H1 (cell line): ENCODE results near the gene RUNX1. TPM values are rescaled to one million over a fixed set of nuclear protein-coding genes. Genes with fewer than 3 reads are reported as not detected.

Source experiments
- CTCF ChIA-PET: fragments of 300-600 bp; sonication (Branson Sonifier 250); formaldehyde crosslinking; loops from one replicate; lab custom pipeline; 2021; ENCODE audit not compliant: partially characterized antibody; lab: Charles Lee
- POLR2A ChIA-PET: fragments of 300-600 bp; sonication (Branson Sonifier 250); formaldehyde crosslinking; loops from one replicate; lab custom pipeline; 2021; ENCODE audit warnings: inconsistent platforms; ENCODE audit not compliant: partially characterized antibody; lab: Charles Lee
- DNase-seq, 2 experiments: peaks; one replicate each; pipeline versions ENCODE4 v3.0.0 to v3.0.0-alpha.2; 2010 to 2022; ENCODE audit warnings: low spot score in 2 of 2, low read depth in 1 of 2, mixed read lengths in 1 of 2
- FAIRE-seq: peaks from 2 replicates; lab custom pipeline; 2011; peaks lifted over from hg19 to GRCh38; lab: Jason Lieb, UNC
- H2AFZ ChIP-seq: 2 replicates; pipeline ENCODE4 v1.8.1; 2012; ENCODE audit warnings: low read length, inconsistent platforms
- H2AK5ac ChIP-seq: 2 replicates; pipeline ENCODE4 v1.6.1; 2013; ENCODE audit warnings: low read depth, low read length
- H2BK120ac ChIP-seq: replicated peaks from 2 replicates; pipeline ENCODE3; 2013; ENCODE audit warnings: low read depth, low read length, inconsistent platforms
- H2BK12ac ChIP-seq: 2 replicates; pipeline ENCODE4 v1.6.1; 2013; ENCODE audit warnings: low read depth, low read length
- H2BK15ac ChIP-seq: 2 replicates; pipeline ENCODE4 v1.6.1; 2013; ENCODE audit warnings: low read length
- H2BK20ac ChIP-seq: 2 replicates; pipeline ENCODE4 v1.6.1; 2013; ENCODE audit warnings: low read length
- H2BK5ac ChIP-seq: 2 replicates; pipeline ENCODE4 v1.6.1; 2013; ENCODE audit warnings: low read depth, low read length
- H3K14ac ChIP-seq: 2 replicates; pipeline ENCODE4 v1.6.1; 2013; ENCODE audit warnings: inconsistent platforms; ENCODE audit not compliant: insufficient read length
- H3K18ac ChIP-seq: 2 replicates; pipeline ENCODE4 v1.6.1; 2013; ENCODE audit warnings: low read length; ENCODE audit errors: extremely low read depth
- H3K23ac ChIP-seq: 2 replicates; pipeline ENCODE4 v1.6.1; 2013; ENCODE audit warnings: inconsistent platforms; ENCODE audit not compliant: insufficient read length
- H3K23me2 ChIP-seq: 2 replicates; pipeline ENCODE4 v1.6.1; 2013; ENCODE audit warnings: low read depth, low read length
- H3K27ac ChIP-seq: 2 replicates; pipeline ENCODE4 v1.6.1; 2011; ENCODE audit warnings: low read depth, low read length, inconsistent platforms
- H3K27me3 ChIP-seq, 4 experiments: replicated peaks in 1 of 4; 1 replicate in 1 of 4; 2 replicates in 3 of 4; pipeline versions ENCODE4 v1.6.1 to v1.8.1; 2011 to 2013; ENCODE audit warnings: low read length in 3 of 4, mild to moderate bottlenecking in 3 of 4, inconsistent platforms in 2 of 4, mixed read lengths in 2 of 4, moderate library complexity in 1 of 4; ENCODE audit not compliant: control insufficient read depth in 3 of 4, insufficient read depth in 3 of 4; ENCODE audit errors: extremely low read depth in 1 of 4
- H3K36me3 ChIP-seq, 4 experiments: 2 replicates each; pipeline versions ENCODE4 v1.6.1 to v1.8.1; 2011 to 2013; ENCODE audit warnings: mild to moderate bottlenecking in 4 of 4, low read length in 3 of 4, moderate library complexity in 2 of 4, control low read depth in 1 of 4, inconsistent platforms in 1 of 4; ENCODE audit not compliant: insufficient read depth in 4 of 4, control insufficient read depth in 2 of 4
- H3K4ac ChIP-seq: replicated peaks from 2 replicates; pipeline ENCODE3; 2013; ENCODE audit warnings: low read length, low read depth, mixed read lengths, inconsistent platforms; ENCODE audit not compliant: insufficient read length
- H3K4me1 ChIP-seq, 4 experiments: replicated peaks in 1 of 4; 1 replicate in 1 of 4; 2 replicates in 3 of 4; pipeline versions ENCODE4 v1.6.1 to v1.8.1; 2011 to 2013; ENCODE audit warnings: low read length in 3 of 4, inconsistent platforms in 2 of 4, mixed read lengths in 1 of 4; ENCODE audit not compliant: insufficient read depth in 4 of 4, control insufficient read depth in 3 of 4
- H3K4me2 ChIP-seq, 2 experiments: 2 replicates each; pipeline versions ENCODE4 v1.6.1 to v1.8.1; 2011 to 2013; ENCODE audit warnings: low read depth in 2 of 2, low read length in 2 of 2, control low read depth in 1 of 2, inconsistent platforms in 1 of 2, mild to moderate bottlenecking in 1 of 2; ENCODE audit not compliant: insufficient read depth in 1 of 2
- H3K4me3 ChIP-seq, 4 experiments: fragments of 200-600, 300-600 bp in 1 of 4; sonication (generic), shearing (Covaris generic), sonication (Bioruptor Twin) in 1 of 4; 2 replicates each; pipeline versions ENCODE4 v1.5.1 to v1.8.1; 2011 to 2016; ENCODE audit warnings: low read length in 4 of 4, low read depth in 3 of 4, control low read depth in 2 of 4, inconsistent platforms in 2 of 4, mild to moderate bottlenecking in 2 of 4, mixed read lengths in 1 of 4, moderate library complexity in 1 of 4; ENCODE audit not compliant: insufficient read depth in 2 of 4; ENCODE audit errors: extremely low read depth in 1 of 4
- H3K56ac ChIP-seq: replicated peaks from 2 replicates; pipeline ENCODE3; 2013; ENCODE audit warnings: low read depth, mild to moderate bottlenecking, mixed read lengths, low read length, inconsistent platforms; ENCODE audit not compliant: insufficient read length
- H3K79me1 ChIP-seq: 2 replicates; pipeline ENCODE4 v1.6.1; 2013; ENCODE audit warnings: low read depth, low read length, control low read depth
- H3K79me2 ChIP-seq, 2 experiments: 2 replicates each; pipeline versions ENCODE4 v1.6.1 to v1.8.1; 2012 to 2013; ENCODE audit warnings: low read length in 2 of 2, mild to moderate bottlenecking in 2 of 2, inconsistent platforms in 1 of 2; ENCODE audit not compliant: insufficient read depth in 2 of 2, control insufficient read depth in 1 of 2
- H3K9ac ChIP-seq, 4 experiments: replicated peaks in 1 of 4; 1 replicate in 1 of 4; 2 replicates in 3 of 4; pipeline versions ENCODE4 v1.6.1 to v1.8.1; 2011 to 2013; ENCODE audit warnings: low read depth in 3 of 4, low read length in 3 of 4, control low read depth in 2 of 4, mild to moderate bottlenecking in 2 of 4, moderate library complexity in 2 of 4, inconsistent platforms in 1 of 4; ENCODE audit errors: extremely low read depth in 1 of 4
- H3K9me3 ChIP-seq, 2 experiments: 2 replicates each; pipeline versions ENCODE4 v1.6.1 to v1.8.1; 2012 to 2013; ENCODE audit warnings: mild to moderate bottlenecking in 2 of 2, moderate library complexity in 2 of 2, control low read depth in 1 of 2, inconsistent platforms in 1 of 2, low read depth in 1 of 2, low read length in 1 of 2, mixed read lengths in 1 of 2; ENCODE audit not compliant: insufficient read depth in 2 of 2
- H4K20me1 ChIP-seq, 2 experiments: replicated peaks in 1 of 2; 2 replicates each; pipeline versions ENCODE3 to v1.8.1; 2011 to 2013; ENCODE audit warnings: inconsistent platforms in 2 of 2, low read length in 2 of 2, mild to moderate bottlenecking in 1 of 2; ENCODE audit not compliant: insufficient read depth in 2 of 2, control insufficient read depth in 1 of 2
- H4K5ac ChIP-seq: 2 replicates; pipeline ENCODE4 v1.6.1; 2013; ENCODE audit warnings: low read length, low read depth, mixed read lengths, inconsistent platforms; ENCODE audit not compliant: insufficient read length
- H4K8ac ChIP-seq: 2 replicates; pipeline ENCODE4 v1.8.0; 2013; ENCODE audit warnings: mild to moderate bottlenecking, moderate library complexity, low read length, inconsistent platforms; ENCODE audit not compliant: insufficient read depth; ENCODE audit errors: extremely low read depth
- H4K91ac ChIP-seq: replicated peaks from 2 replicates; pipeline ENCODE3; 2013; ENCODE audit warnings: low read length, mixed read lengths, inconsistent platforms; ENCODE audit not compliant: insufficient read length
- HDAC6 ChIP-seq: IDR thresholded peaks from one replicate; pipeline ENCODE4 v1.7.1; 2012; ENCODE audit warnings: low read depth, mild to moderate bottlenecking, inconsistent platforms, low read length, moderate library complexity
- TEAD4 ChIP-seq: IDR thresholded peaks from 2 replicates; pipeline ENCODE4 v1.6.1; 2012; ENCODE audit warnings: low read depth, low read length, inconsistent platforms, mixed read lengths
- USF2 ChIP-seq: IDR thresholded peaks from 2 replicates; pipeline ENCODE4 v1.6.1; 2011; ENCODE audit warnings: low read length, improper control_type of control experiment
- polyA plus RNA-seq, 7 experiments: library from polyadenylated mRNA; depleted of rRNA in 3 of 7; stranded (reverse) in 5 of 7; unstranded in 2 of 7; fragments of >200 nt in 5 of 7; fragments of 200-250 nt in 2 of 7; gene quantifications; 1 replicate in 5 of 7; 2 replicates in 1 of 7; 4 replicates in 1 of 7; pipeline versions ENCODE4 v1.2.1 to v1.2.3, GENCODE V29; 2011 to 2013; ENCODE audit warnings: missing spikeins in 2 of 7, mixed read lengths in 2 of 7
- total RNA-seq: library from RNA; stranded (reverse); fragmentation: NEBNext Ultra II Directional; extraction: Animal tissue kit (Norgen Biotek cat#: 25700); gene quantifications from 2 replicates; pipeline ENCODE4 v1.2.1, GENCODE V29; 2021

RUNX1 gene
- total and polyA plus RNA-seq, 2 of the 8 experiments (the other 6 are each of a cell fraction or from before 2014, with no cell fraction given): 0.20 to 0.60 TPM

- no peak overlapping the region for H3K14ac ChIP-seq
- no peak overlapping the region for H3K23ac ChIP-seq
- no peaks in the 10 kb centered on the region for H3K79me2 ChIP-seq
- no peaks in the 10 kb centered on the region; a peak in 1 of 7 replicates for H3K27me3 ChIP-seq
- no peak overlapping the region for H4K5ac ChIP-seq
- H4K91ac ChIP-seq: no peak overlapping the region
- no peaks in the 10 kb centered on the region for H4K20me1 ChIP-seq
- no peak for FAIRE-seq
- no peaks in the 10 kb centered on the region for H3K79me1 ChIP-seq
- H3K36me3 ChIP-seq: no peaks in the 10 kb centered on the region
- H3K9me3 ChIP-seq: no peaks in the 10 kb centered on the region
- no peak overlapping the region for H3K9ac ChIP-seq
- no peak for DNase-seq
- H2BK5ac ChIP-seq: no peak overlapping the region
- H2AK5ac ChIP-seq: no peak overlapping the region
- no peak overlapping the region for H2BK15ac ChIP-seq
- 0 out of 7 replicates have a peak, but pooled peaks cover 0 to 2% (median 0%) of the 10 kb centered on the region in 4 experiments for H3K4me1 ChIP-seq
- no peak overlapping the region for H3K4me2 ChIP-seq
- H2BK120ac ChIP-seq: no peak overlapping the region
- no peak overlapping the region for H3K4me3 ChIP-seq
- H2BK20ac ChIP-seq: no peak overlapping the region
- CTCF ChIA-PET: interaction anchor here (1.0 to 1.7 kb wide), 3 partner anchors 18 to 238 kb away, joined by 3 to 5 read pairs (median 3); no protein-coding TSS in a partner anchor
- no peak overlapping the region for H3K18ac ChIP-seq
- POLR2A ChIA-PET: no interaction called here
- no peak overlapping the region for H3K56ac ChIP-seq
- H2BK12ac ChIP-seq: no peak overlapping the region
- no peak overlapping the region for H3K4ac ChIP-seq
- no peaks in the 10 kb centered on the region; the same call in 1 of the 2 replicates for H3K23me2 ChIP-seq
- H2AFZ ChIP-seq: no peak overlapping the region
- H4K8ac ChIP-seq: no peak overlapping the region
- no peak overlapping the region for H3K27ac ChIP-seq
- no peak for TF ChIP-seq TEAD4
- TF ChIP-seq HDAC6: no peak
- TF ChIP-seq USF2: no peak
Observed at GRCh38 chr21:34983680-34984086, 65.4 kb downstream of the RUNX1 start.
